Colonic mucosa (tissue), 4 donors: ENCODE data around the gene TEX22. TPM values are rescaled to one million over a fixed set of nuclear protein-coding genes. Genes with fewer than 3 reads are reported as not detected.

Source experiments
- DNase-seq: peaks from one replicate; pipeline ENCODE4 v3.0.0-alpha.2; 2020
- H3K27ac ChIP-seq: fragments of 200-600 bp; one replicate; pipeline ENCODE4 v1.8.0; 2021
- H3K27me3 ChIP-seq: fragments of 200-600 bp; one replicate; pipeline ENCODE4 v1.8.0; 2021
- H3K36me3 ChIP-seq: fragments of 200-600 bp; one replicate; pipeline ENCODE4 v1.8.0; 2021
- H3K4me1 ChIP-seq: fragments of 200-600 bp; one replicate; pipeline ENCODE4 v1.8.0; 2021; ENCODE audit warnings: mild to moderate bottlenecking
- H3K4me3 ChIP-seq: fragments of 200-600 bp; one replicate; pipeline ENCODE4 v1.8.0; 2021
- H3K9ac ChIP-seq, 2 donors: one replicate each; pipeline ENCODE4 v1.7.0; 2013; ENCODE audit warnings: control low read depth in 2 of 2, low read depth in 2 of 2, low read length in 2 of 2
- H3K9me3 ChIP-seq: fragments of 200-600 bp; one replicate; pipeline ENCODE4 v1.8.0; 2021
- intact Hi-C: fragments of 100-400 bp; cut with DNase I; formaldehyde crosslinking; loops from one replicate; pipeline ENCODE4 v1.14.1; 2022
- total RNA-seq, 2 donors: library from RNA; stranded (reverse); fragmentation: NEBNext Ultra II Directional in 1 of 2; extraction: Animal tissue kit (Norgen Biotek cat#: 25700) in 1 of 2; gene quantifications; one replicate each; pipeline ENCODE4 v1.2.1, GENCODE V29; 2021
- TF ChIP-seq, protein P1 (sequence below): fragments of 200-600 bp; IDR thresholded peaks from one replicate; pipeline ENCODE4 v1.8.0; 2022; ENCODE audit warnings: antibody characterized with exemption, mild to moderate bottlenecking
- donor health status: healthy.
- donor health status: DM: no; HTN: no; CAD: no.
- donor health status: DM: no; HTN: no; CAD: no.

TEX22 gene
- total RNA-seq, 2 donors from 2014 or later: 1.4 to 2.4 TPM

- H3K27me3 ChIP-seq: no peaks in the 10 kb centered on the region
- TF ChIP-seq, protein P1, sequence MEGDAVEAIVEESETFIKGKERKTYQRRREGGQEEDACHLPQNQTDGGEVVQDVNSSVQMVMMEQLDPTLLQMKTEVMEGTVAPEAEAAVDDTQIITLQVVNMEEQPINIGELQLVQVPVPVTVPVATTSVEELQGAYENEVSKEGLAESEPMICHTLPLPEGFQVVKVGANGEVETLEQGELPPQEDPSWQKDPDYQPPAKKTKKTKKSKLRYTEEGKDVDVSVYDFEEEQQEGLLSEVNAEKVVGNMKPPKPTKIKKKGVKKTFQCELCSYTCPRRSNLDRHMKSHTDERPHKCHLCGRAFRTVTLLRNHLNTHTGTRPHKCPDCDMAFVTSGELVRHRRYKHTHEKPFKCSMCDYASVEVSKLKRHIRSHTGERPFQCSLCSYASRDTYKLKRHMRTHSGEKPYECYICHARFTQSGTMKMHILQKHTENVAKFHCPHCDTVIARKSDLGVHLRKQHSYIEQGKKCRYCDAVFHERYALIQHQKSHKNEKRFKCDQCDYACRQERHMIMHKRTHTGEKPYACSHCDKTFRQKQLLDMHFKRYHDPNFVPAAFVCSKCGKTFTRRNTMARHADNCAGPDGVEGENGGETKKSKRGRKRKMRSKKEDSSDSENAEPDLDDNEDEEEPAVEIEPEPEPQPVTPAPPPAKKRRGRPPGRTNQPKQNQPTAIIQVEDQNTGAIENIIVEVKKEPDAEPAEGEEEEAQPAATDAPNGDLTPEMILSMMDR: no peak
- H3K27ac ChIP-seq: no peak overlapping the region
- intact Hi-C loops: no loop called here
- H3K9me3 ChIP-seq: no peaks in the 10 kb centered on the region
- H3K9ac ChIP-seq: no peak overlapping the region
- DNase-seq: no peak
- no peaks in the 10 kb centered on the region for H3K4me1 ChIP-seq
- no peak overlapping the region for H3K4me3 ChIP-seq
- no peaks in the 10 kb centered on the region for H3K36me3 ChIP-seq
Observed at GRCh38 chr14:105389976-105390848, 8.1 kb upstream of the TEX22 start.

- no peak overlapping the region for H3K4me3 ChIP-seq
- DNase-seq: no peak
- intact Hi-C loops: no loop called here
- no peak overlapping the region for H3K9ac ChIP-seq
- TF ChIP-seq, protein P1: no peak
- no peaks in the 10 kb centered on the region for H3K27me3 ChIP-seq
- no peaks in the 10 kb centered on the region for H3K9me3 ChIP-seq
- no peak overlapping the region for H3K27ac ChIP-seq
- no peaks in the 10 kb centered on the region for H3K36me3 ChIP-seq
- H3K4me1 ChIP-seq: no peaks in the 10 kb centered on the region
Observed at GRCh38 chr14:105390849-105391500, 7.4 kb upstream of the TEX22 start.

DNA sequence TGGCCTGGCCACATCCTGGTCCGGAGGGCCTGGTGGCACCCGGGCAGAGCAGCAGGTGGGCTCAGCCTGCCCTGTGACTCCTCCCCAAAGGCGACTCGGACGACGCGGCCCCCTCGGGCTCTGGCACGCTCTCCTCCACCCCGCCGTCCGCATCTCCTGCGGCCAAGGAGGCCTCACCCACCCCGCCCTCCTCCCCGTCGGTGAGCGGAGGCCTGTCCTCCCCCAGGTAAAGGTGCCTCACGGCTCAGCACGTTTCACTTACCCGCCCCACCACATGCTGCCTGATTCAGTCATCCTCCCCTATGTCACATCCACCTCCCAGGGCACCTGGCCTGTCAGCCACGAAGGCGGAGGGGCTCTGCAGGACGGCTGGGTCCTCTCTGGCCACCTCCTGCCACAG, 6.8 kb upstream of the TEX22 start:
- intact Hi-C loops: no loop called here
- H3K36me3 ChIP-seq: no peaks in the 10 kb centered on the region
- no peak overlapping the region for H3K4me3 ChIP-seq
- H3K9ac ChIP-seq: no peak overlapping the region
- DNase-seq: no peak
- H3K9me3 ChIP-seq: no peaks in the 10 kb centered on the region
- TF ChIP-seq, protein P1: no peak
- H3K4me1 ChIP-seq: no peaks in the 10 kb centered on the region
- H3K27me3 ChIP-seq: no peaks in the 10 kb centered on the region
- no peak overlapping the region for H3K27ac ChIP-seq

DNA sequence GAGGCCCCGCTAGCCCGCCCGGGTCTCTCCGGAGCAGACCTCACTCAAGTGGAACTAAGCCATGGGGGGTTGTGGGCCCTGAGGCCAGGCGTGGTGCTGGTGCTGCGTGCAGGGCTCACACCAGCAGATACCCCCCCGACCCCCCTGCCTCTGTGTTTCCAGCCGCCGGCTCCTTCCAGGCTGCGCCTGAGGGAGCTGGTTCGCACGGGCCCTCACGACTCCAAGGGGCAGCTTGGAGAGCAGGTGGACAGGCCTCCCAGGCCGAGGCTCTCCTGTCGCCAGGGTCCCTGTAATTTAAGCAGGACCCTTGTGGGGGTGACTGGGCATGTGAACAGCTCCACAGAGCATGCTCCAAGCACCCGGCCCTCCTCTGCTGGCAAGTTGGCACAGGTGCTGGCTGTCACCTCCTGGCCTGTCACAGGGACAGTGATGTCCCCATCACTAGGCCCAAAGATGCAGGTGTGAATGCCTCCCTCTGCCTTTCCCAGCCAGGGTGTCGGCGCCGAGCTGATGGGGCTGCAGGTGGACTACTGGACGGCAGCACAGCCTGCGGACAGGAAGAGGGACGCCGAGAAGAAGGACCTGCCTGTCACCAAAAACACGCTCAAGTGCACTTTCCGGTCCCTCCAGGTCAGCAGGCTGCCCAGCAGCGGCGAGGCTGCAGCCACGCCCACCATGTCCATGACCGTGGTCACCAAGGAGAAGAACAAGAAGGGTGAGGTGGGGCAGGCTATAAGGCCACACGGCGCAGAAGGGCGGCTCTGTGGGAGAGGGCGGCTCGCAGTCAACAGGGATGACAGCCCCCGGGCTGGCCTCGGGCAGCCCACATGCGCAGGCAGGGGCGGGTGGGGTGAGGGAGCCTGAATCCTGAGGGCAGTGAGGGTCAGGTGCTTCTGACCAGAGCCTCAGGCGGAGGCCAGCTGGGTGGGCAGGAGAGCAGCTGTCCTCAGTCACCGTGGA, 5.9 kb upstream of the TEX22 start:
- Histone ChIP-seq H3K4me1 (no peaks in the 10 kb centered on the region), H3K4me3 (no peak overlapping the region), H3K9ac (no peak overlapping the region), H3K36me3 (no peaks in the 10 kb centered on the region), H3K9me3 (no peaks in the 10 kb centered on the region), H3K27ac (no peak overlapping the region), H3K27me3 (no peaks in the 10 kb centered on the region)
- TF ChIP-seq, protein P1: no peak
- intact Hi-C loops: no loop called here
- DNase-seq: no peak

DNA sequence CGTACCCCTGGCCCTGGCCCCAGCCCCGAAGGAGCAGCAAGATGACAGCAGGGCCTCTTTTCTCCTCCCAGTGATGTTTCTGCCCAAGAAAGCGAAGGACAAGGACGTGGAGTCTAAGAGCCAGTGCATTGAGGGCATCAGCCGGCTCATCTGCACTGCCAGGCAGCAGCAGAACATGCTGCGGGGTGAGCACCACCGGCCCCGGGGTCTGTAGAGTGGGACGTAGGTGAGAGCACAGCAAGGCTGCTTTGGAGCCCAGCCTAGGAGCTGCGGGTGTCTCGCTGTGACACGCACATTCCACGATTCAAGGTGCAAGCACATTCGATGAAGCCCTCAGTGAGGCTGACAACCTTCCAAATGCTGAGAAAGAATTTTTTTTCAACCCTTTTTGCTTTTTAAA, 5.2 kb upstream of the TEX22 start:
- intact Hi-C loops: no loop called here
- DNase-seq: no peak
- Histone ChIP-seq H3K27ac (no peak overlapping the region), H3K4me3 (no peak overlapping the region), H3K36me3 (no peaks in the 10 kb centered on the region), H3K4me1 (no peaks in the 10 kb centered on the region), H3K27me3 (no peaks in the 10 kb centered on the region), H3K9me3 (no peaks in the 10 kb centered on the region), H3K9ac (no peak overlapping the region)
- TF ChIP-seq, protein P1: no peak
